Inflammatory macrophage treated with lipopolysaccharide for 1 hour (primary cell): Measurements from ENCODE around the gene TLL2.

Experiments used
- DNase-seq, 2 donors: peaks; one replicate each; pipeline ENCODE4 v3.0.0-alpha.2; 2020 to 2022

TLL2 gene

GRCh38 chr10:96357038-96357620, 156.6 kb downstream of the TLL2 start:
- DNase-seq = no peak

- no peak for DNase-seq
These were observed 161.1 kb downstream of the TLL2 start for GRCh38 chr10:96352582-96352981.

GRCh38 chr10:96352027-96352426, 161.7 kb downstream of the TLL2 start:
- no peak for DNase-seq

- DNase-seq = no peak
These were observed 167.4 kb downstream of the TLL2 start for GRCh38 chr10:96346295-96346694.

- no peak for DNase-seq
These were observed 168.5 kb downstream of the TLL2 start for GRCh38 chr10:96345222-96345621.

- no peak for DNase-seq
These were observed 169.5 kb downstream of the TLL2 start for GRCh38 chr10:96344178-96344577.

GRCh38 chr10:96342402-96342801, 171.3 kb downstream of the TLL2 start:
- no peak for DNase-seq

- no peak for DNase-seq
These were observed 172.2 kb downstream of the TLL2 start for GRCh38 chr10:96341219-96342182.

- peak; percentile 39 to 56 for DNase-seq
These were observed 173.5 kb downstream of the TLL2 start for GRCh38 chr10:96339956-96340904.

GRCh38 chr10:96339383-96339782, 174.3 kb downstream of the TLL2 start:
- no peak for DNase-seq

GRCh38 chr10:96338279-96338925, 175.3 kb downstream of the TLL2 start:
- no peak for DNase-seq

GRCh38 chr10:96337106-96337505, 176.6 kb downstream of the TLL2 start:
- DNase-seq = no peak

- peak; percentile 17 to 69 for DNase-seq
These were observed 178.9 kb downstream of the TLL2 start for GRCh38 chr10:96334616-96335526.

- peak in 1 of 2 donors; percentile 12 for DNase-seq
These were observed 180.6 kb downstream of the TLL2 start for GRCh38 chr10:96333101-96333500.

GRCh38 chr10:96327462-96327861, 186.3 kb downstream of the TLL2 start:
- DNase-seq = no peak

- no peak for DNase-seq
These were observed 187.9 kb downstream of the TLL2 start for GRCh38 chr10:96325719-96326373.

GRCh38 chr10:96324447-96324846, 189.3 kb downstream of the TLL2 start:
- DNase-seq = no peak

GRCh38 chr10:96322275-96322674, 191.5 kb downstream of the TLL2 start:
- no peak for DNase-seq

- DNase-seq = no peak
These were observed 191.9 kb downstream of the TLL2 start for GRCh38 chr10:96321822-96322221.

GRCh38 chr10:96319754-96320474, 193.8 kb downstream of the TLL2 start:
- DNase-seq = no peak
